Esophagus muscularis mucosa (tissue), 4 donors: ENCODE data around the gene ZNF618. TPM values are rescaled to one million over a fixed set of nuclear protein-coding genes. Genes with fewer than 3 reads are reported as not detected.

Experiments used
- DNase-seq: peaks from one replicate; pipeline ENCODE4 v3.0.0-alpha.2; 2017; ENCODE audit errors: extremely low spot score
- H3K27ac ChIP-seq, 4 donors: fragments of 200-600 bp; sonication (generic); replicated peaks in 1 of 4; 1 replicate in 3 of 4; 2 replicates in 1 of 4; pipeline ENCODE4 v1.5.1; 2016 to 2019; ENCODE audit warnings: mild to moderate bottlenecking in 1 of 4
- H3K27me3 ChIP-seq, 4 donors: fragments of 200-600 bp; sonication (generic); one replicate each; pipeline versions ENCODE4 v1.5.1 to v1.6.0; 2016 to 2019
- H3K36me3 ChIP-seq, 4 donors: fragments of 200-600 bp; sonication (generic); one replicate each; pipeline ENCODE4 v1.5.1; 2016 to 2019
- H3K4me1 ChIP-seq, 4 donors: fragments of 200-600 bp; sonication (generic); one replicate each; pipeline ENCODE4 v1.5.1; 2016 to 2019
- H3K4me3 ChIP-seq, 4 donors: fragments of 200-600 bp; sonication (generic); 1 replicate in 2 of 4; 2 replicates in 2 of 4; pipeline ENCODE4 v1.5.1; 2016 to 2019; ENCODE audit warnings: mild to moderate bottlenecking in 4 of 4, moderate library complexity in 1 of 4
- H3K9me3 ChIP-seq, 4 donors: fragments of 200-600 bp; sonication (generic); 1 replicate in 3 of 4; 2 replicates in 1 of 4; pipeline ENCODE4 v1.5.1; 2016 to 2019
- EP300 ChIP-seq: sonication (generic); formaldehyde crosslinking; IDR thresholded peaks from one replicate; pipeline ENCODE4 v1.6.1; 2017; ENCODE audit warnings: antibody characterized with exemption
- POLR2A ChIP-seq: fragments of 450-650 bp; IDR thresholded peaks from one replicate; pipeline ENCODE4 v1.6.1; 2017; ENCODE audit warnings: antibody characterized with exemption, moderate library complexity, mild to moderate bottlenecking, low read depth
- POLR2AphosphoS5 ChIP-seq, 2 donors: sonication (generic); formaldehyde crosslinking; IDR thresholded peaks; one replicate each; pipeline ENCODE4 v1.6.1; 2017; ENCODE audit warnings: antibody characterized with exemption in 2 of 2
- WGBS: methylation state at CpG from one replicate; pipeline ENCODE4 v1.1.5; 2018; 5-methylcytosine and 5-hydroxymethylcytosine counted together
- intact Hi-C: fragments of 100-400 bp; cut with DNase I; formaldehyde crosslinking; loops from one replicate; pipeline ENCODE4 v1.15.1; 2023
- total RNA-seq, 4 donors: library from RNA; depleted of rRNA; stranded (reverse); fragments of >200 nt; gene quantifications; one replicate each; pipeline versions ENCODE4 v1.1.0 to v1.2.1, GENCODE V29; 2016
- TF ChIP-seq, protein P1 (sequence below), 3 experiments: fragments of 200-600 bp in 2 of 3; fragments of 450-650 bp in 1 of 3; sonication (generic) in 2 of 3; IDR thresholded peaks; one replicate each; pipeline ENCODE4 v1.5.1; 2017 to 2019; ENCODE audit warnings: antibody characterized with exemption in 3 of 3, mild to moderate bottlenecking in 2 of 3, moderate library complexity in 1 of 3

Gene ZNF618
- total RNA-seq, 4 donors from 2014 or later, result 1.2 to 4.5 (median 2.6) TPM

GRCh38 chr9:114102484-114102883, 226.4 kb downstream of the ZNF618 start:
- no peaks in the 10 kb centered on the region for H3K36me3 ChIP-seq

DNA sequence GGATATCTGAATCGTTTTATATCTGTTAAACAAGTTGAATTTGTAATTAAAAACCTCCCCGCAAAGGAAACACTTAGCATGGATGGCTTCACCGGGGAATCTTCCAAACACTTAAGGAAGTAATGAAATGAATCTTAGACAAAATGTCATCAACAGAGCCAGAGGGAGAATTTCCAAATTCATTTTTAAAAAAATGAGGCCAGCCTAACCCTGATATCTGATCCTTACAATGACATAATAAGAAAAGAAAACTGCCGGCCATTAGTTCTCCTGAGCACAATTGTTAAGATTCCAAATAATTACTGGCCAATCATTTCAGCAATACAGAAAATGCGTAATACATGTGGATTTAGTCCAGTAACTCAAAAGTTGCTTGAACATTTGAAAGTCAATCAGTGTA, 229.1 kb downstream of the ZNF618 start:
- WGBS, result 65% methylated on average over 5 of the region's 5 CpGs
- no peak overlapping the region for H3K4me3 ChIP-seq
- no peaks in the 10 kb centered on the region for H3K36me3 ChIP-seq
- H3K9me3 ChIP-seq, result peaks cover 0 to 3% (median 0%) of the 10 kb centered on the region in 4 donors
- H3K4me1 ChIP-seq, result peaks cover 0 to 5% (median 0%) of the 10 kb centered on the region in 4 donors
- no peak for TF ChIP-seq POLR2A
- TF ChIP-seq, protein P1, sequence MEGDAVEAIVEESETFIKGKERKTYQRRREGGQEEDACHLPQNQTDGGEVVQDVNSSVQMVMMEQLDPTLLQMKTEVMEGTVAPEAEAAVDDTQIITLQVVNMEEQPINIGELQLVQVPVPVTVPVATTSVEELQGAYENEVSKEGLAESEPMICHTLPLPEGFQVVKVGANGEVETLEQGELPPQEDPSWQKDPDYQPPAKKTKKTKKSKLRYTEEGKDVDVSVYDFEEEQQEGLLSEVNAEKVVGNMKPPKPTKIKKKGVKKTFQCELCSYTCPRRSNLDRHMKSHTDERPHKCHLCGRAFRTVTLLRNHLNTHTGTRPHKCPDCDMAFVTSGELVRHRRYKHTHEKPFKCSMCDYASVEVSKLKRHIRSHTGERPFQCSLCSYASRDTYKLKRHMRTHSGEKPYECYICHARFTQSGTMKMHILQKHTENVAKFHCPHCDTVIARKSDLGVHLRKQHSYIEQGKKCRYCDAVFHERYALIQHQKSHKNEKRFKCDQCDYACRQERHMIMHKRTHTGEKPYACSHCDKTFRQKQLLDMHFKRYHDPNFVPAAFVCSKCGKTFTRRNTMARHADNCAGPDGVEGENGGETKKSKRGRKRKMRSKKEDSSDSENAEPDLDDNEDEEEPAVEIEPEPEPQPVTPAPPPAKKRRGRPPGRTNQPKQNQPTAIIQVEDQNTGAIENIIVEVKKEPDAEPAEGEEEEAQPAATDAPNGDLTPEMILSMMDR (IDR thresholded peaks at IDR 0.05), result no peak
- no peak for TF ChIP-seq POLR2AphosphoS5 (IDR thresholded peaks at IDR 0.05)
- TF ChIP-seq EP300, result no peak
- H3K27ac ChIP-seq, result no peak overlapping the region
- intact Hi-C loops, result no loop called here
- DNase-seq, result no peak
- H3K27me3 ChIP-seq, result peaks cover 0 to 10% (median 0%) of the 10 kb centered on the region in 4 donors

More at GRCh38 chr9:114102484-114102883, 226.4 kb downstream of the ZNF618 start:
- H3K27ac ChIP-seq, result no peak overlapping the region
- TF ChIP-seq POLR2AphosphoS5 (IDR thresholded peaks at IDR 0.05) (no peak), EP300 (no peak), POLR2A (no peak)
- TF ChIP-seq, protein P1 (IDR thresholded peaks at IDR 0.05), result no peak
- no peak overlapping the region for H3K4me3 ChIP-seq
- H3K27me3 ChIP-seq, result peaks cover 0 to 37% (median 15%) of the 10 kb centered on the region in 4 donors
- H3K4me1 ChIP-seq, result peaks cover 7 to 17% (median 15%) of the 10 kb centered on the region in 4 donors
- DNase-seq, result no peak
- H3K9me3 ChIP-seq, result peaks cover 0 to 3% (median 0%) of the 10 kb centered on the region in 4 donors
- intact Hi-C loops, result no loop called here

Other genes with a start within 250 kb of the ZNF618 start
- gene AMBP, start 202.0 kb downstream of the ZNF618 start, total RNA-seq, result not detected
- gene KIF12, start 223.0 kb downstream of the ZNF618 start, total RNA-seq, result not detected